ENCODE results near the gene MSMP.

The MSMP gene

GRCh38 chr9:35718721-35719511, 35.2 kb downstream of the MSMP start:
- no peak for DNase-seq (ENCODE audit: low read depth)

- DNase-seq (ENCODE audit: low read depth) = no peak
Measured at GRCh38 chr9:35717132-35717870, 36.8 kb downstream of the MSMP start.

- DNase-seq (ENCODE audit: low read depth) = no peak
Measured at GRCh38 chr9:35716230-35716629, 37.8 kb downstream of the MSMP start.

- DNase-seq (ENCODE audit: low read depth) = no peak
Measured at GRCh38 chr9:35714579-35715252, 39.4 kb downstream of the MSMP start.

GRCh38 chr9:35714123-35714522, 40.0 kb downstream of the MSMP start:
- no peak for DNase-seq (ENCODE audit: low read depth)

- no peak for DNase-seq (ENCODE audit: low read depth)
Measured at GRCh38 chr9:35713578-35713977, 40.5 kb downstream of the MSMP start.

DNA sequence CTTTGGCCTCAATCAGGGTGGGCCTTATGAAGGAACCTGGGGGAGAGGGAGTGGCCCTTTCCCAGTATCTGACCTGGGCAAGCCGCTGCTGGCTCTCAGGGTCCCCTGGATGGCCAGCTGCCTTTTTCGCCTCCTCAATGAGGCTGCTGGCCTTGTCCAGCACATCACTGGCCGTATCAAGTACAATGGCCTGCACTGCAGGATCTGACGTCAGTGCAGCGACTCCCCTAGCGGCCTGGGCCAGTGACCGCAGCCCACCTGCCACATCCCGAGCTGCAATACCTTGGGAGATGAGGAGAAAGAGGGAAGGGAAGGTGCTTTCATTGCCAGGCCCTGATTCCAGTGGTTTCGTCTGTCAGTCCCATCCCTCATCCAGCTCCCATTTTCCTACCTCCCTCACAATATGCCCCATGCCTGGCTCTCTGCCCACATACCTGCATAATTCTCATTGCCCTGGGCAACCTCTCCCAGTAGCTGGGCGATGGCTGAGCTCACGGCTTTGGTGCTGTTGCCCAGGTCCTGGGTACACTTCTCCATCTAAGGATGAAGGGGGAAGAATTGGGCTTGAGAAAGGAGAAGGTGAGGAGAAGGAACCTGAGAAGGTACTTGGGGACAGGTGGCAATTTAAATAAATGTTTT, 41.2 kb downstream of the MSMP start:
- no peak for DNase-seq (ENCODE audit: low read depth)

- no peak for DNase-seq (ENCODE audit: low read depth)
Measured at GRCh38 chr9:35711501-35712428, 42.3 kb downstream of the MSMP start.

DNA sequence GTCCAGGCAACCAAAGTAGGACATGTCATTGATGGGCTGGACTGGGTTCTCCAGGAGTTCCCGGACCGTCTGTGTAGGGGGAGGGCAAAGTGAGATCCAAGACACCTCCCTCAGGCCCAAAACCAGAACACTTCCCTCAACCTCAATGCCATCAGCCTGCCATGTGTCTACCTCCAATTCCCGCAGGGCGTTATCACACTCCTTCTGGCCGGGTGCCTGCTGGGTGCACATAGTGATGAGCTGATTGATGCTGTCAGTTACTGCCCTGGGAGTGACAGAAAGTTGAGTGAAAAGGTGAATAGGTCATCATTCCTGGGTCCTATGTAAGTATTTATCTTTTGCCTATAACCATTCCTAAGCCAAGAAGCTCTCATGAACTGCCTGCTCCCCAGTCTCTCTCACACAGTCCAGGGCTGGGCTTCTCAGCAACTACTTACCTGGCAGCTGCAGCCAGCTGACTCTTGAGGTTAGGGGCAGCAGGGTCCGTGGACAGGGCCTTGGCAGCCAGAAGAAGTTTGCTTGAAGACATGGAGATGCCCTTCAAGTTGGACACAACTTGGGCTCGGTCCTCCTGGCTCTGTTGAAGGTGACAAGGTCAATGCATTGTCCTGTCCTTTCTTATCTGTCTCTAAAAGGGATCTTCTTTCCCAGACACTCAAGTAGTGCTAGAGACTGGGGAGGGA, 43.1 kb downstream of the MSMP start:
- DNase-seq (ENCODE audit: low read depth) = no peak

DNA sequence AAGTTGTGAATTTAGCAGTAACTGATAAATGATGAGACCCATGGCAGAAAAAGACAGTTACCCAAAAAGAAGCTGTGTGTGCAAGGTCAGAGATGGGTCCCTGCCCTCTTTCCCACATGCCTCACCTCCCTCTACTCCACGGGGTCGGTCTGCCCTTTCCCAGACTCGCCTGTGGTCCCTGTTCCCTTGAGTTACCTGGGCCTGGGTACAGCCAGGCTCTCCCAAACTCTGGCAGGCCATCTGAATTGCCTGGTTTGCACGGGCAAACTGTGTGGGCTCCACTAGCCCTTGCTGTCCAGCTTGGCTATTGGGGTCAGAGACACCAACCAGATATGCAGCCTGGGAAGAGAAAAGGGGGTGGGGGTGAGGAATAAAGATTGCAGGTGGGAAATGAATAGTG, 45.9 kb downstream of the MSMP start:
- DNase-seq (ENCODE audit: low read depth) = no peak

DNA sequence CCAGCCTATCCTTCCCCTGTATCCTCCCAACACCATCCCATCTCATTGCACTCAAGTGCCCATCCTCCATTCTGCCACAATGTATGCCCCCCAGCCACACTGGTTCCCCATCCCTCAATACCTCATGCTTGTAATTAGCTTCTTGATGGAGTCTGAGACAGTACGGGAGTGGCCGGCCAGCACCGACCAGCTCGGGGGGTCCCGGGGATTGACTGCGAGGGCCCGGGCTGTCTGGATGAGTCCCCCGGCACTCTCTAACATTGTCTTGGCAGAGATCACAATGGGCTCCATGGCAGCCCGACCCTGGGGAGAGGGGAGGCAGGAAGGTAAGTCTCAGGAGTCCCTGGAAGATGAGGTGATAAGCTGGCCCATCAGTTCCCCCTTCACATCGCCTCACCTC, 47.1 kb downstream of the MSMP start:
- no peak for DNase-seq (ENCODE audit: low read depth)

GRCh38 chr9:35705836-35706430, 48.1 kb downstream of the MSMP start:
- DNase-seq (ENCODE audit: low read depth) = no peak

DNA sequence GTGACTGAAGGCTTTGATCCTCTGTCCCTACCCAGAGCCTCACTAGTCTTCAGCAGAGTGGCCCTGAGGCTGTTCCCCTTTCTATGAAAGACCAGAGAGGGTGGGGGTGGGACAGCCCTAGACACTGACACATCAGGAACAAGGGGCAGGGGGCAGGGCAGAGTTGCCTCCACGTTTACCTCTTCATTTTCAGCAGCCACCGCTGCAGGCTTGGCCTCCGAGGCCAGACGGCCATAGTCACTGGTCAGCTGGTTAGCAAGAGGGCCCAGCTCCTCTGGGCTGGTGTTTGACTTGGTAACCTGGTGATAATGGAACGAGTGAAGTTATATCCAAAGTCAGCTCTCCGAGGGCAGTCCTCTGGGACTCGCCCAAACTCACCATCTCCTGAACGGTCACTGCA, 48.7 kb downstream of the MSMP start:
- no peak for DNase-seq (ENCODE audit: low read depth)

DNA sequence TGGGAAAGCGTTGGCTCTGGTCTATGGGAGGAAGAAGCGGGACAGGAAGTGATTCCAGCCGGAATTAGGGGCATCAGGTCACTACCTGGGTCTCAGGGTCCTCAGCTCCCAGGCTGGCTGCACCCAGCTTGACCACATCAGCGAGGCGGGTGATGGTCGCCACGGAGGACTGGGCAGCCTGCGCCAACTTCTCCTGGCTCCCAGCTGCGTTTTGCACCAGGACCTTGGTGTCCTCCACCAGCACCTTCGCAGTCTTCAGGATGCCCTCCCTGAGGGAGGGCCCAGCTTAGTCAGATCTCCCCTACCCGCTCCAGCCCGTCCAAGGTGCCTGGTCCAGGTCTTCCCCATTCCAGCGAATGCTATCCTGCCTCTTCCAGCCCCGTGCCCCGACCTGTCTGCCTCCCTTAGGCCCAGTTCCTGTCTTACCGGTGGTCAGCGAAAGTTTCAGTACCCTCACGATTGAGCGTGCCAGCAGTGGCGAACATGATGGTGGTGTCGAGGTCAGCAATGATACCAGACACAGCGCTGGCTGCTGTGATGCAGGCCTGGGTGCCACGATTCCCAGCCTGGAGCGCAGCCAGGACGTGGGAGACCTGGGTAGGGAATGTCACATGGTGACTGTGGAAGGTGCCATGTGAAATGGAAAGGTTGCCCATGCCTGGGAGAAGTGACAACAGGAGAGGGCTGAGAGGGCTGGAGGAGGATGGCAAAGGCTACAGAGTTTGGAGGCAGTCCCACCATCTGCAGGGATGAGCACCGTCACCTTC, 50.0 kb downstream of the MSMP start:
- DNase-seq (ENCODE audit: low read depth) = no peak

Measured in GM04504 (cell line).